ENCODE results near the gene CIDEB. TPM values are rescaled to one million over a fixed set of nuclear protein-coding genes. Genes with fewer than 3 reads are reported as not detected.

CIDEB gene
- total RNA-seq, 1 experiment from 2014 or later, result 0.18 TPM

DNA sequence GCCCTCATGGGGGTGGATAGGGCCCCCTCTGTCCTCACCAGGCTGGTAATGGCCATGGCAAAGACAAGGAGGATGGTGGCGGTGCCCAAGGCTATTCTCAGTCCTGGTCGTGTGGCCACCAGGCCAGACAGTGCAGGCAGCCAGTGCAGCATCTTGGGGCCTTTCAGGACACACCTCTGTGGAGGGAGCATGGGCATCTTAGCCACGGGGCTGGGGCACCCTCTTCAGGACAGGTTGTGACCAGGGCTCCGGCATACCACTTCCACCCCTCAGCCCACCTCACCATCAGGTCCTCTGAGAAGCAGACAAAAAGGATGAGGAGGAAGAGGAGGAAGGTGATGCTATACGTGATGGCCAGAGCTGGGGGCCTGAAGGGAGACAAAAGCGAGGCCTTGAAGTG, 16.2 kb upstream of the CIDEB start:
- BruUV-seq (replicated peaks), result no TSS peak
- Histone ChIP-seq H3K36me3 (ENCODE audit: control insufficient read depth, insufficient read depth, low read length) (no peaks in the 10 kb centered on the region), H3K4me1 (ENCODE audit: control insufficient read depth, insufficient read depth, low read length) (no peaks in the 10 kb centered on the region), H3K27ac (ENCODE audit: low read length) (no peak overlapping the region), H3K27me3 (ENCODE audit: control insufficient read depth, insufficient read depth, low read length) (no peaks in the 10 kb centered on the region), H3K4me3 (ENCODE audit: low read depth in 2 of 2, low read length in 2 of 2) (no peak overlapping the region), H3K9me3 (ENCODE audit: control insufficient read depth, insufficient read depth, low read depth, low read length) (no peaks in the 10 kb centered on the region)
- CTCF ChIA-PET, result interaction anchor here (0.6 kb wide), 1 partner anchor 102 kb away, joined by 3 read pairs; no protein-coding TSS in a partner anchor
- POLR2A ChIA-PET, result interaction anchor here (0.6 kb wide), 1 partner anchor 230 kb away, joined by 7 read pairs; no protein-coding TSS in a partner anchor
- ATAC-seq, result no peak; the same call in 1 of the 2 replicates
- in situ Hi-C loops (cut with HindIII; ENCODE audit: low pct_unique_long_range_greater_than_20kb, low sequenced_read_pairs), result no loop called here
- no peak for DNase-seq (ENCODE audit: low read depth, low spot score)
- TF ChIP-seq POLR2AphosphoS5 (IDR thresholded peaks at IDR 0.05; ENCODE audit: low read depth, low read length) (no peak), TCF7L2 (IDR thresholded peaks at IDR 0.05; ENCODE audit: low read depth, low read length) (no peak)
- TF ChIP-seq, protein P1, sequence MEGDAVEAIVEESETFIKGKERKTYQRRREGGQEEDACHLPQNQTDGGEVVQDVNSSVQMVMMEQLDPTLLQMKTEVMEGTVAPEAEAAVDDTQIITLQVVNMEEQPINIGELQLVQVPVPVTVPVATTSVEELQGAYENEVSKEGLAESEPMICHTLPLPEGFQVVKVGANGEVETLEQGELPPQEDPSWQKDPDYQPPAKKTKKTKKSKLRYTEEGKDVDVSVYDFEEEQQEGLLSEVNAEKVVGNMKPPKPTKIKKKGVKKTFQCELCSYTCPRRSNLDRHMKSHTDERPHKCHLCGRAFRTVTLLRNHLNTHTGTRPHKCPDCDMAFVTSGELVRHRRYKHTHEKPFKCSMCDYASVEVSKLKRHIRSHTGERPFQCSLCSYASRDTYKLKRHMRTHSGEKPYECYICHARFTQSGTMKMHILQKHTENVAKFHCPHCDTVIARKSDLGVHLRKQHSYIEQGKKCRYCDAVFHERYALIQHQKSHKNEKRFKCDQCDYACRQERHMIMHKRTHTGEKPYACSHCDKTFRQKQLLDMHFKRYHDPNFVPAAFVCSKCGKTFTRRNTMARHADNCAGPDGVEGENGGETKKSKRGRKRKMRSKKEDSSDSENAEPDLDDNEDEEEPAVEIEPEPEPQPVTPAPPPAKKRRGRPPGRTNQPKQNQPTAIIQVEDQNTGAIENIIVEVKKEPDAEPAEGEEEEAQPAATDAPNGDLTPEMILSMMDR (IDR thresholded peaks at IDR 0.05), result no peak
- intact Hi-C loops (cut with micrococcal nuclease; ENCODE audit: unreplicated experiment), result no loop called here

GRCh38 chr14:24323341-24323740, 15.6 kb upstream of the CIDEB start:
- H3K9me3 ChIP-seq (ENCODE audit: control insufficient read depth, insufficient read depth, low read depth, low read length), result no peaks in the 10 kb centered on the region
- H3K4me1 ChIP-seq (ENCODE audit: control insufficient read depth, insufficient read depth, low read length), result no peaks in the 10 kb centered on the region
- no peak overlapping the region for H3K4me3 ChIP-seq (ENCODE audit: low read depth in 2 of 2, low read length in 2 of 2)
- no peaks in the 10 kb centered on the region for H3K27me3 ChIP-seq (ENCODE audit: control insufficient read depth, insufficient read depth, low read length)
- ChIA-PET CTCF (interaction anchor here (0.5 kb wide), 1 partner anchor 82 kb away, joined by 3 read pairs; no protein-coding TSS in a partner anchor), POLR2A (no interaction called here)
- intact Hi-C loops (cut with micrococcal nuclease; ENCODE audit: unreplicated experiment), result no loop called here
- TF ChIP-seq, protein P1 (IDR thresholded peaks at IDR 0.05), result no peak
- TF ChIP-seq POLR2AphosphoS5 (IDR thresholded peaks at IDR 0.05; ENCODE audit: low read depth, low read length), result no peak
- TF ChIP-seq TCF7L2 (IDR thresholded peaks at IDR 0.05; ENCODE audit: low read depth, low read length), result no peak
- no peak for TF ChIP-seq SIN3A (IDR thresholded peaks at IDR 0.05; ENCODE audit: borderline replicate concordance, insufficient read depth, low read depth, low read length)
- TF ChIP-seq, protein P2, sequence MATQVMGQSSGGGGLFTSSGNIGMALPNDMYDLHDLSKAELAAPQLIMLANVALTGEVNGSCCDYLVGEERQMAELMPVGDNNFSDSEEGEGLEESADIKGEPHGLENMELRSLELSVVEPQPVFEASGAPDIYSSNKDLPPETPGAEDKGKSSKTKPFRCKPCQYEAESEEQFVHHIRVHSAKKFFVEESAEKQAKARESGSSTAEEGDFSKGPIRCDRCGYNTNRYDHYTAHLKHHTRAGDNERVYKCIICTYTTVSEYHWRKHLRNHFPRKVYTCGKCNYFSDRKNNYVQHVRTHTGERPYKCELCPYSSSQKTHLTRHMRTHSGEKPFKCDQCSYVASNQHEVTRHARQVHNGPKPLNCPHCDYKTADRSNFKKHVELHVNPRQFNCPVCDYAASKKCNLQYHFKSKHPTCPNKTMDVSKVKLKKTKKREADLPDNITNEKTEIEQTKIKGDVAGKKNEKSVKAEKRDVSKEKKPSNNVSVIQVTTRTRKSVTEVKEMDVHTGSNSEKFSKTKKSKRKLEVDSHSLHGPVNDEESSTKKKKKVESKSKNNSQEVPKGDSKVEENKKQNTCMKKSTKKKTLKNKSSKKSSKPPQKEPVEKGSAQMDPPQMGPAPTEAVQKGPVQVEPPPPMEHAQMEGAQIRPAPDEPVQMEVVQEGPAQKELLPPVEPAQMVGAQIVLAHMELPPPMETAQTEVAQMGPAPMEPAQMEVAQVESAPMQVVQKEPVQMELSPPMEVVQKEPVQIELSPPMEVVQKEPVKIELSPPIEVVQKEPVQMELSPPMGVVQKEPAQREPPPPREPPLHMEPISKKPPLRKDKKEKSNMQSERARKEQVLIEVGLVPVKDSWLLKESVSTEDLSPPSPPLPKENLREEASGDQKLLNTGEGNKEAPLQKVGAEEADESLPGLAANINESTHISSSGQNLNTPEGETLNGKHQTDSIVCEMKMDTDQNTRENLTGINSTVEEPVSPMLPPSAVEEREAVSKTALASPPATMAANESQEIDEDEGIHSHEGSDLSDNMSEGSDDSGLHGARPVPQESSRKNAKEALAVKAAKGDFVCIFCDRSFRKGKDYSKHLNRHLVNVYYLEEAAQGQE (IDR thresholded peaks at IDR 0.05; ENCODE audit: insufficient read depth in 1 of 2, low read depth in 2 of 2, low read length in 1 of 2), result no peak
- BruUV-seq (replicated peaks), result no TSS peak
- ATAC-seq, result no peak
- in situ Hi-C loops (cut with HindIII; ENCODE audit: low pct_unique_long_range_greater_than_20kb, low sequenced_read_pairs), result no loop called here
- no peaks in the 10 kb centered on the region for H3K36me3 ChIP-seq (ENCODE audit: control insufficient read depth, insufficient read depth, low read length)
- H3K27ac ChIP-seq (ENCODE audit: low read length), result no peak overlapping the region
- DNase-seq (ENCODE audit: low read depth, low spot score), result no peak
